SKM-1 (cell line): ENCODE measurements around the gene PEBP1.
"Not testable (repeated sequence)": the region's sequence is repeated elsewhere in the genome, so short reads cannot be mapped to it uniquely, and the experiment has no call there.

Experiments used
- DNase-seq: peaks from one replicate; lab custom pipeline; 2025; ENCODE audit not compliant: unreplicated experiment; lab: John Stamatoyannopoulos, UW

The PEBP1 gene

GRCh38 chr12:118129436-118129835, 6.5 kb upstream of the PEBP1 start:
- DNase-seq, result not testable (repeated sequence)

DNA sequence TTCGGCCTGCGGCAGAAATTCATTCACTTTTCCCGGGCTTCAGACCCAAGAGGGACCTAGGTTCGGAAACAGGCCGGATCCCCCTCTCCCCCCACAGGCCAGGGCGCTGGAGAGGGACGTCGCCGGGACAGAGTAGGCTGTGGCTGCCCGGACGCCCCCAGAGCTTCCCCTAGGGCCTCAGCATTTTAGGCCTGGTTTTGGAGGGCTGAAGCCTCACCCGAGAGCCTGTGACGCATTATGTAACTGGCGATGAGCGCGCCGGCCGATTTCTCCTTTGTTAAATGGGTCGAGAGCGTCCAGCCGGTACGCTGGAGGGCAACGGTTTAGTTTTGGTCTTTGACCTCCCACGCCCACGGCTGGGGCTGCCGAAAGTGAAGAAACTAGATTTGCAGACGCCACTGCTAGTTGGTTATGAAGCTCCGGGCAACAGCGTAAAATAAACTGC, 657 bp downstream of the PEBP1 start:
- DNase-seq, result no peak

GRCh38 chr12:118137148-118137678, 1.3 kb downstream of the PEBP1 start:
- no peak for DNase-seq

- no peak for DNase-seq
Observed at GRCh38 chr12:118140825-118141224, 4.9 kb downstream of the PEBP1 start.

- no peak for DNase-seq
Observed at GRCh38 chr12:118144499-118144898, 8.6 kb downstream of the PEBP1 start.

- DNase-seq, result no peak
Observed at GRCh38 chr12:118145113-118145797, 9.3 kb downstream of the PEBP1 start.

DNA sequence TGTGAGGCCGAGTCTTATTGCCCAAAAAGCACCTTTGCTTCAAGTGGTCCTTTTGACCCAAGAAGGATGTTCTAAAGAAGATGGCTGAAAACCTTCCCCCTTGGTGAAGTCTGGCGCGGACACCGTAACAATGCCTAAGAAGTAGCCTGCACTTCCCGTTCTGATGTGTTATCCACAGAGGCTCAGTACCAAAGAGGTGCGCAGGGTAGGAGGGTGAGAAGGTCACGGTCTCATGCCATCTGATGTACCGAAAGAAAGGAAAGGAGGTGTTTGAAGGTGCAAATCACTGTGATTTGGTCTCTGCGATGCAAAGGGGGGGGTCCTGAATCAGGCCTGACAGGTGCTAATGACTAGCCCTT, 9.9 kb downstream of the PEBP1 start:
- DNase-seq, result no peak

DNA sequence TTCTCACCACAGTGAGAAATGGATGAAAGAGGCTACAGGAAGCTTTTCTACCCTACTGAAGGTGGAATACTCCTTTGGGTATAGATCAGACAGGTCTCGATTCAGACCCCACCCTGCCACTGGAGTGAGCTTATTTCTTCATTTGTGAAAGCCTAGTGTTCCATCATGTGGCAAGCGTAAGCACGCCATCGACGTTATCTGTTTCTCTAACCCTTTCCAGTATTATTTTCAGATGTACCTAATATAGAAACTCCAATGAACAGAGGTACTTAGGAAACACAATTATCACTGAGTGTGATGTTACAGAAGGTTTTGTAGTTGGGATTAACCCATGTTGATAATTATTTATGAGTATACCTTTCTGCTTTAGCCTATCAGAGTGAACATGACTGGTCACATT, 12.4 kb downstream of the PEBP1 start:
- DNase-seq, result no peak

GRCh38 chr12:118150625-118151024, 14.7 kb downstream of the PEBP1 start:
- no peak for DNase-seq

- DNase-seq, result no peak
Observed at GRCh38 chr12:118151755-118152154, 15.8 kb downstream of the PEBP1 start.

- DNase-seq, result no peak
Observed at GRCh38 chr12:118160536-118160935, 24.6 kb downstream of the PEBP1 start.

DNA sequence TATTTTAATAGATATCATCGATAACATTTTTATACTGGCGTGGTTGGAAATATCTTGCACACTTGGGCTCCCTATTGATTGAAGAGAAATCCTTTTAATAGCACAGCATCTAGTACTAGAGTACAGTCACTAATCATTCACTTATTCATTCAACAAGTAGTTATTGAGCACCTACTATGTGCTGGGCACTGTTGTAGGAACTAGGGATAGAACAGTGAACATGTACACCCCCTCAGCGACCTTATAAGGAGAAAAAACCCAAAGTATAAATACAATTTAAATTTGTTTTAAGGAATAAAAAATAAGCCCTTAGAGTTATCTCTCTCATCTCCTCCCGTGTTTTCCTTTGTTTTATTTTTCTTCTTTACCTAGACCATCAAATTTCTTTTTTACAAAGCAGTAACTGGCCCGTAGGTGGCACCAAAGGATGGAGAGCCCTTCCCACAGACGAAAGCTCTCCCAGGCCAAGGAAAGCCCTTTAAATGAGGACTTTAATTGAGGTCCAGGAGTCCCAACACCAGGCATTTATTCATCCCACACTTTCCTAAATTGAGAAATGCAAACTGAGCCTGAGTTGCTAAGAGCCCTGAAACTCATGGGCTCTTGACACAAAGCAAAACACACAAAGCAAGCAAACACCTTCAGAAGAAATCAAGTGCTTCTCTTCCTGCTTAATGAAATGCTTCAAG, 29.0 kb downstream of the PEBP1 start:
- DNase-seq, result no peak

DNA sequence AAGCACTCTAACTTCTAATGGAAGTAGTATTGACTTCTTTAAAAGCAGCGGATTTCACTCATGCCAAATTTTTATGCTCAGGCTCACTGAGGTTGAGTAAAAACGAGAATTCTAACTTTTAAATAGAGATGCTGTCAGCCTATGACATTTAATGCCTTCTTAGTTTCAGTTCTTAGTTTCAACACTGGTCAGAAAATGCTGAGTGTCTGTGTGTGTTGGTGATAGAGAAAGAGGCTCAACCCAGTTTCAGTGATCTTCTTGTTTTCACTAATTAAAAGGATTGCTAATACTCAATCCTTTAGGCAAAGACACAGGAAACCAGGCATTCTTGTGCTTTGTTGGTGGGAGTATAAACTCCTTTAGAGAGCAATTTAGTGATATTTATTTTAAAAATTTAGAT, 31.0 kb downstream of the PEBP1 start:
- DNase-seq, result no peak

DNA sequence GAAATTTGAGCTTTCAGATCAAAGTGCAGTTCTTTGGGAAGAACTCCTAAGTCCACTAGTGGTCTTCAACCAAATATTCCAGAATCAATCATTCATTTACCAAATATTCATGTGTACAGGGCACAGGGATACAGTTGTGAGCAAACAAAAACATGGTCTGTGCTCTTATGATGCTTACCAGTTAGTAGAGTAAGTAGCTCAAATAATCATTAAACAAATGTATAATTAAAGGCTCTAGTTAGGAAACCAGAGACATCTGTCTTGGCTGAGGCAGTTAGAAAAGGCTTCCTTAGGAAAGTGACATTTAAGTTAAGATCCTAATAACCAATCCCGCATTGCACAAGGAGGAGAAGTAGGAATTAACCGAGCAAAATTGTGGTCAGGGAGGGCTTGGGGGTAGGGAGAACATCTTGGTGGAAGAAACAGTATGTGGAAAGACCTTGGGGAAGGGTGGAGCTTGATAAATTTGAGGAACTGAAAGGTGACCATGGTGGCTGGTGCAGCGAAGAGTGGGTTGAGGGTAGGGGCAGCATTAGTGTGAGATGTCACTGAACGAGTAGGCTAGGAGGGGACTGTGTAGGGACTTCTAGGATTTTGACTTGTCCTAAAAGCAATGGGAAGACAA, 40.0 kb downstream of the PEBP1 start:
- peak; percentile 67 for DNase-seq

GRCh38 chr12:118183155-118183554, 47.2 kb downstream of the PEBP1 start:
- DNase-seq, result no peak

DNA sequence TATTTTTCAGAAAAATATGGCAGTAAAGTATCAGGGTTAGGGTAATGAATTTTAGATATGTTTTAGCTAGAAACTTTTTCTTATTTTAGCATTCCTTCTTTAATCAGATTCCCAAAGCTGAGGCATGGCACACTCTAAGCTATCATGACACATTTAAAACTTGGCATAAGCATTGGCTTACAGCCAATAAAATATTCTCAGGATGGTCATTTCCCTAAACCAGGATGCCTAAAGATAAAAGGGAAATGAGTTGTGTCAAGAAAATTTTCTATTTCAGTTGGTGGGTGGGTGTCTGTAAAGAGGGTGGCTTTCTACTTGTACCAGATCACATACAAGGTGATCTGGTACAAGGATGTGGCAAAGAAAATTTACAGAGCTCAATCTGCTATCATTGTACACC, 47.8 kb downstream of the PEBP1 start:
- DNase-seq, result no peak

DNA sequence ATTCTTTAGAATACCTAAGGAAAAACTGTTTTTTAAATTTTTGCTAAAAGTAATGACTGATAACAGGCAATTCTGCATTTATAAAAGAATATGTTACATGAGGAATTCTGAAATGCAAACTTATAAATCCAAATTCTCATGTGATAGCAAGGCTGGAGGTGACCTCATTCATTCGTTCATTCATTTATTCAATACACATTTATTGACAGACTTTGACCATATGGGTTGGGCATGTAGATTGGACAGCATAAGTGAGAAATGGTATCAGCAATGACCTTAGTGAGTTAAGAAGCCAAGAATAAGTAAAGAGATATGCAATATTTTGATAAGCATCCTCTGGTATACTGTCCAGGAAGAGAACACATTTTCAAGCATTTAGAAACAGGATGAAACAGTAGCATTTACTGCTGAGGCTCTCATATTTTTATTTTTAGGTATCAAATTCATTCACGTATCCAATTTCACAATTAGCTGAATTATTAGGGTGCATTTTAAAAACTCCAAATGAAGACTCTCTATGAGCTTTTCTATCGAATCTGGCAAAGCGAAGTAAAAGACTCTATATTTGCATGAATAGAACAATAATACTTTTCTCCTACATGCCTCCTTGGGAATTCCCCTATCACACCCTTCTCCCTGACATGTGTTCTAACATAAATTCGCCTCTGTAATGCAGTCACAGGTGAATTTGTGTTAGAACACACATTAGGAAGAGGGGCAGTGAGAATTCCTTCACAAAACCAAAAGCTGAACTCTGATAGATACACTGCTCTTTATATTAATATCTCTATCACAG, 49.9 kb downstream of the PEBP1 start:
- DNase-seq, result no peak

DNA sequence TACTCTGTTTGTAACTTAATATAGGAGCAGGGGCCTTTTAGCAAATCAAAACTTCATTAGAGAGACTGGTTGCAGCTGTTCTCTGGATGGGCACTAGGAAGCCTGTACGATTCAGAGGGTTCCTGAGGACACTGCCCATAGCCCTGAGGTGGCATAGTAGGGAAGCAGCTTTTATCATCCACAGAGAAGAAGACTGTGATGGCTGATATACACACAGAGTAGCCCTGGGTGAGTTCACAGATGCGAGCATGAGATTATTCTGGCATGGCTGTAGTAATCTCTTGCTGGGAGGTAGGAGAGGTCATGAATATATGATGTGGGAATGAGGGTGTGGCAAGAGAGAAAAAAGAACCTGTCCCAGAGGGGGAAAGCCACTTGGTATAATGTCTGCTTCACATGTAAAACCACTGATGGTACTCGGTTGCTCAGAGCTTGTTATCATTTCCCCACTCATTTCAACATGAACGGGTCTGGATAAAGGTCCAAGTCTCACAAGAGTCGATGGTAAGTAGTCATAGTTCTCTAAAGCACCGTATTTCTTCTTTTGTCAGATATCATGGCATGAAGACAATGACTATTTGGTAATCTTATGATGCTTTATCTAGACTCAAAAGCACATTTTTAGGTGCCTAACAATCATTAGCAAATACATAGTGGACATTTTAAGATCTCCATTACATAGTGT, 52.0 kb downstream of the PEBP1 start:
- no peak for DNase-seq

DNA sequence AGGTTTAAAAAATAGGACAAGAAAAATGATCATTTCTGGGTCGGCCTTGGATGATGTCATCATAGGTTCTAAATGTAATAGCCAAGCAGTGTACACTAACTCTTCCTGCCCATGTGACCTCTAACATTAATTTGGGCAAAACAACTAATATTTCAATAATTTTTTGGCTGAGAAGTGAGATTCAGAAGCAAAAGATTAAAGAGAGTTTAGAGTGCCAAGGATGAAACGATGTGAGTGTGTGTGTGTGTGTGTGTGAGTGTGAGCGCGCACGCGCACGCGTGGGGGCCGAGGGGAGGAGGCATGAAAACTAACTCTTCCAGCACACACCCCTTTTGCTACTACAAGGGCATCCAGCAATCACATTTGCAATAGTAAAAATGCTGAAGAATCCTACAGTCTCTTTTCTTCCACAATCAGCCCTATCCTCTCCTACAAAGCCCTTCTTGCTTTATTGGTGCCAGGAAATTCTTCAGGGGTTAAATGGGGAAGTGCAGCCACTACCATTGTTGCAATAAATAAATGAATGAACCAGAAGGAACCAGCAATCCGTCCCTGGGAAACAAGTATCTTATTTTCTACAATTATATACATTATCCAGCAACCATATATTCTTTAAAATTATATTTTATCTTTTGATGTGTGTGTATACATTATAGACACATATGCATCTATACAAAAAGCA, 52.9 kb downstream of the PEBP1 start:
- DNase-seq, result no peak

DNA sequence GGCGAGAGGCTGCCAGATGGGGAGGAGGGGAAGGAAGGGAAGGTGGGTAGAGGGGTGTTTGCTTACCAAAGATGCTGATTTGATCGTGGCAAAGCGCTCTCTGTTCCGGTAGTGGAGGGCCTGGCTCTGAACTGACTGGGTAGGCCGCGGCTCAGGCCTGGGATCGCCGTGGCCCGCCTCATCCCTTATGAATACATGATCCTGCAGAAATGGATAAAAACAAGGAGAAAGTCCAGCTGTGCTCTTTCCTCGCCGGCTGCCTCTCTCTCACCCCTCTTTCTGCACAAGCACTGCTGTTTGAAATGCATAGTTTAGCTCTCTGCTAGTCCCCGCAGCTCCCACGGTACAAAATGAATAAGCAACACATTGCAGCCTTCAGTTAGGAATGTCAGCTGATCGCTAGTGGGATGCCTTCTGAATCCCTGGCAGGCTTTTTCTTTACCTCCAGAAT, 53.8 kb downstream of the PEBP1 start:
- DNase-seq, result no peak
